ENCODE results near the gene LYPD8.
"Not testable (repeated sequence)": the region's sequence is repeated elsewhere in the genome, so short reads cannot be mapped to it uniquely, and the experiment has no call there.

DNA sequence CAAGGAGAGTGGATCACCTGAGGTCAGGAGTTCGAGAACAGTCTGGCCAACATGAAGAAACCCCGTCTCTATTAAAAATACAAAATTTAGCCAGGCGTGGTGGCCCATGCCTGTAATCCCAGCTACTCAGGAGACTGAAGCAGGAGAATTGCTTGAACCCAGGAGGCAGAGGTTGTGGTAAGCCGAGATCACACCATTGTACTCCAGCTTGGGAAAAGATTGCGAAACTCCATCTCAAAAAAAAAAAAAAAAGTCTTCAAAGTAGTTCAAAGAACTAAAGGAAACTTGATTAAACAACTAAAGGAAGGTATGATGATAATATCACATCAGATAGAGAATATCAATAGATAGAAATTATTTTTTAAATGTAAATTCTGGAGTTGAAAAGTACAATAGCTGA lies 39.1 kb upstream of the LYPD8 start:
- TF ChIP-seq CTCF (IDR thresholded peaks at IDR 0.05; ENCODE audit: insufficient read depth, low read depth, low read length); EZH2 (IDR thresholded peaks at IDR 0.05; ENCODE audit: insufficient read depth, low read length): not testable (repeated sequence)
